Tibial nerve (tissue), 3 donors: ENCODE measurements around the gene COX6B2.
"Not testable (repeated sequence)": the region's sequence is repeated elsewhere in the genome, so short reads cannot be mapped to it uniquely, and the experiment has no call there.

Experiments used
- POLR2A ChIP-seq, 2 donors: fragments of 450-650 bp; IDR thresholded peaks; one replicate each; pipeline ENCODE4 v1.6.1; 2017; ENCODE audit warnings: antibody characterized with exemption in 2 of 2, mild to moderate bottlenecking in 2 of 2, moderate library complexity in 2 of 2
- TF ChIP-seq, protein P1 (sequence below), 5 experiments: fragments of 200-600 bp in 3 of 5; fragments of 450-650 bp in 2 of 5; sonication (generic) in 3 of 5; IDR thresholded peaks; one replicate each; pipeline ENCODE4 v1.5.1; 2016 to 2019; ENCODE audit warnings: antibody characterized with exemption in 5 of 5, mild to moderate bottlenecking in 3 of 5, moderate library complexity in 2 of 5

- TF ChIP-seq, protein P1, sequence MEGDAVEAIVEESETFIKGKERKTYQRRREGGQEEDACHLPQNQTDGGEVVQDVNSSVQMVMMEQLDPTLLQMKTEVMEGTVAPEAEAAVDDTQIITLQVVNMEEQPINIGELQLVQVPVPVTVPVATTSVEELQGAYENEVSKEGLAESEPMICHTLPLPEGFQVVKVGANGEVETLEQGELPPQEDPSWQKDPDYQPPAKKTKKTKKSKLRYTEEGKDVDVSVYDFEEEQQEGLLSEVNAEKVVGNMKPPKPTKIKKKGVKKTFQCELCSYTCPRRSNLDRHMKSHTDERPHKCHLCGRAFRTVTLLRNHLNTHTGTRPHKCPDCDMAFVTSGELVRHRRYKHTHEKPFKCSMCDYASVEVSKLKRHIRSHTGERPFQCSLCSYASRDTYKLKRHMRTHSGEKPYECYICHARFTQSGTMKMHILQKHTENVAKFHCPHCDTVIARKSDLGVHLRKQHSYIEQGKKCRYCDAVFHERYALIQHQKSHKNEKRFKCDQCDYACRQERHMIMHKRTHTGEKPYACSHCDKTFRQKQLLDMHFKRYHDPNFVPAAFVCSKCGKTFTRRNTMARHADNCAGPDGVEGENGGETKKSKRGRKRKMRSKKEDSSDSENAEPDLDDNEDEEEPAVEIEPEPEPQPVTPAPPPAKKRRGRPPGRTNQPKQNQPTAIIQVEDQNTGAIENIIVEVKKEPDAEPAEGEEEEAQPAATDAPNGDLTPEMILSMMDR (IDR thresholded peaks at IDR 0.05): not testable (repeated sequence)
- not testable (repeated sequence) for TF ChIP-seq POLR2A (IDR thresholded peaks at IDR 0.05)
These were observed 46.9 kb upstream of the COX6B2 start for GRCh38 chr19:55401390-55401789.
